Adrenal gland (tissue), 12 donors: ENCODE results near the gene WWC2. TPM values are rescaled to one million over a fixed set of nuclear protein-coding genes. Genes with fewer than 3 reads are reported as not detected.

ENCODE experiments used
- DNase-seq, 7 donors: peaks; one replicate each; pipeline ENCODE4 v3.0.0-alpha.2; 2019 to 2020
- H3K27ac ChIP-seq, 5 donors: fragments of 200-600 bp; sonication (generic) in 4 of 5; 1 replicate in 3 of 5; 2 replicates in 2 of 5; pipeline versions ENCODE4 v1.5.1 to v1.8.0; 2016 to 2020; ENCODE audit warnings: mild to moderate bottlenecking in 1 of 5
- H3K27me3 ChIP-seq: fragments of 200-600 bp; 2 replicates; pipeline ENCODE4 v1.8.0; 2021
- H3K36me3 ChIP-seq, 2 donors: fragments of 200-600 bp; replicated peaks in 1 of 2; 1 replicate in 1 of 2; 2 replicates in 1 of 2; pipeline versions ENCODE4 v1.5.1 to v1.8.0; 2018 to 2022
- H3K4me1 ChIP-seq, 2 donors: fragments of 200-600 bp; replicated peaks in 1 of 2; 1 replicate in 1 of 2; 2 replicates in 1 of 2; pipeline versions ENCODE4 v1.5.1 to v1.8.0; 2018 to 2021
- H3K4me3 ChIP-seq, 4 donors: fragments of 200-600 bp; sonication (generic) in 3 of 4; one replicate each; pipeline ENCODE4 v1.5.1; 2016 to 2018
- H3K9me3 ChIP-seq, 3 donors: fragments of 200-600 bp; sonication (generic) in 1 of 3; replicated peaks in 1 of 3; 1 replicate in 2 of 3; 2 replicates in 1 of 3; pipeline versions ENCODE4 v1.5.1 to v1.8.0; 2016 to 2021
- POLR2A ChIP-seq, 2 donors: fragments of 450-650 bp; IDR thresholded peaks; one replicate each; pipeline ENCODE4 v1.6.1; 2017; ENCODE audit warnings: antibody characterized with exemption in 2 of 2, mild to moderate bottlenecking in 2 of 2, moderate library complexity in 1 of 2
- WGBS, 4 donors: extraction: QIAGEN DNeasy Blood & Tissue Kit in 2 of 4; methylation state at CpG; one replicate each; pipeline versions ENCODE4 v1.1.5 to v1.1.7; 2013 to 2017; 5-methylcytosine and 5-hydroxymethylcytosine counted together
- intact Hi-C, 2 donors: fragments of 100-400 bp; cut with DNase I; formaldehyde crosslinking; loops; one replicate each; pipeline versions ENCODE4 v1.14.1 to v1.15.0; 2022 to 2023
- polyA plus RNA-seq, 3 donors: library from polyadenylated mRNA; stranded (reverse); fragments of 200-250 nt in 2 of 3; fragments of 350-450 nt in 1 of 3; fragmentation: Illumina TruSeq in 1 of 3; extraction: RNeasy Lipid Tissue Mini Kit (QIAGEN cat#74804) in 1 of 3; gene quantifications; one replicate each; pipeline ENCODE4 v1.2.3, GENCODE V29; 2013 to 2014
- total RNA-seq, 9 donors: library from RNA; depleted of rRNA in 4 of 9; stranded (reverse); fragments of >200 nt in 4 of 9; fragments of 120-200 nt in 1 of 9; fragmentation: NEBNext Ultra II Directional in 1 of 9; extraction: Animal tissue kit (Norgen Biotek cat#: 25700) in 1 of 9; gene quantifications; one replicate each; pipeline versions ENCODE4 v1.1.0 to v1.2.4, GENCODE V29; 2013 to 2023
- TF ChIP-seq, protein P1 (sequence below), 6 experiments: fragments of 450-650 bp in 4 of 6; fragments of 200-600 bp in 2 of 6; sonication (generic) in 1 of 6; IDR thresholded peaks; 1 replicate in 5 of 6; 2 replicates in 1 of 6; pipeline versions ENCODE4 v1.5.1 to v1.8.0; 2016 to 2021; ENCODE audit warnings: antibody characterized with exemption in 6 of 6, mild to moderate bottlenecking in 2 of 6, moderate library complexity in 1 of 6
- donor health status: healthy with polysubstance abuse.
- donor health status: Bipolar disorder and iron deficiency.
- donor health status: DM: yes; HTN: yes; CAD: no.
- donor health status: DM: no; HTN: no; CAD: no.
- donor health status: DM: no; HTN: no; CAD: no.
- donor health status: DM: yes; HTN: yes; CAD: no.

The WWC2 gene
- total and polyA plus RNA-seq, 12 donors: 3.1 to 27.9 (median 17.4) TPM

DNA sequence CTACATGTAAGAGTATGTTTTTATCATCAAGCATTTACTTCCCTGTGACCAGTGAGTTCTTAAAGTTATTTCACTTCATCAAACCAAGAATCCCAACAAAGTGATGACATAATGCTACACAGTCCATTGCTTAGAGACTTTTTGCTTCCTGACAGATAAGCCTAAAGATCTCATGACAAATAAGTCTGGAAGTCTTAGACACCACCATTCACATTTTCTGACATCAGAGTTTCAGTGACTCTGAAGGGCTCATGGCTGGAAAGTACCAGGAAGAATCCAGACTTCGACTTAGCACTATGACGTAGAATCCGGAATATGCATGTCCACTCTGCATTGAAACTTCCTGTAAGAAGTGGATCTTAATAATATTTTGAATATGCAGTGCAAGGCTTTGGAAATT, 167.3 kb downstream of the WWC2 start:
- no peak for TF ChIP-seq POLR2A (IDR thresholded peaks at IDR 0.05)
- TF ChIP-seq, protein P1, sequence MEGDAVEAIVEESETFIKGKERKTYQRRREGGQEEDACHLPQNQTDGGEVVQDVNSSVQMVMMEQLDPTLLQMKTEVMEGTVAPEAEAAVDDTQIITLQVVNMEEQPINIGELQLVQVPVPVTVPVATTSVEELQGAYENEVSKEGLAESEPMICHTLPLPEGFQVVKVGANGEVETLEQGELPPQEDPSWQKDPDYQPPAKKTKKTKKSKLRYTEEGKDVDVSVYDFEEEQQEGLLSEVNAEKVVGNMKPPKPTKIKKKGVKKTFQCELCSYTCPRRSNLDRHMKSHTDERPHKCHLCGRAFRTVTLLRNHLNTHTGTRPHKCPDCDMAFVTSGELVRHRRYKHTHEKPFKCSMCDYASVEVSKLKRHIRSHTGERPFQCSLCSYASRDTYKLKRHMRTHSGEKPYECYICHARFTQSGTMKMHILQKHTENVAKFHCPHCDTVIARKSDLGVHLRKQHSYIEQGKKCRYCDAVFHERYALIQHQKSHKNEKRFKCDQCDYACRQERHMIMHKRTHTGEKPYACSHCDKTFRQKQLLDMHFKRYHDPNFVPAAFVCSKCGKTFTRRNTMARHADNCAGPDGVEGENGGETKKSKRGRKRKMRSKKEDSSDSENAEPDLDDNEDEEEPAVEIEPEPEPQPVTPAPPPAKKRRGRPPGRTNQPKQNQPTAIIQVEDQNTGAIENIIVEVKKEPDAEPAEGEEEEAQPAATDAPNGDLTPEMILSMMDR (IDR thresholded peaks at IDR 0.05): no peak
- no peak for DNase-seq
- Histone ChIP-seq H3K36me3 (peaks cover 0 to 2% of the 10 kb centered on the region in 2 donors), H3K27me3 (no peaks in the 10 kb centered on the region), H3K4me3 (no peak overlapping the region), H3K4me1 (no peaks in the 10 kb centered on the region), H3K27ac (no peak overlapping the region), H3K9me3 (no peaks in the 10 kb centered on the region)
- intact Hi-C loops: loop anchor here (10.0 kb wide), 2 partner anchors 138 to 332 kb away; no protein-coding TSS in a partner anchor
- 94 to 97% (median 95%) methylated on average over 3 of the region's 3 CpGs for WGBS, 4 donors

DNA sequence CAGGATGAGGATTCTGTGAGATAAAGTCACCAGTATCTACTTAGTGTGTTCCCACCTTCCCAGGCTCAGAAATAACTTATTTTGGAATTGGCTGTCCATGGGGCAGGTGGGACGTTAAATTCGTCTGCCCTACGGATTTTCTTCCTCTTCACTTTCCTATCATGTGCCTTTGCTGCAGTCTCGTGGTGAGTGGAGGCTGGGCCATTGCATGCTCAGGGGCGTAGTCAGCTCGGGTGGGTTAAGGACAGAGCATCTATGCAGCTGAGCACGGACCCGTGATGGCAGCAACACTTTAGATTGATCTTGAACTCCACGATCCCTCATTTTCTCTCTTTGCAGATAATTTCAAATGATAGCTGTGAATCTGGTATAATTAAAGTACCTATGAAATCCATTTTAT, 169.5 kb downstream of the WWC2 start:
- no peaks in the 10 kb centered on the region for H3K9me3 ChIP-seq
- no peak for DNase-seq
- no peaks in the 10 kb centered on the region for H3K27me3 ChIP-seq
- 92 to 97% (median 96%) methylated on average over 9 of the region's 9 CpGs for WGBS, 4 donors
- intact Hi-C loops: loop anchor here (10.0 kb wide), 2 partner anchors 136 to 334 kb away; no protein-coding TSS in a partner anchor
- peaks cover 0 to 12% of the 10 kb centered on the region in 2 donors for H3K36me3 ChIP-seq
- no peak overlapping the region for H3K4me3 ChIP-seq
- TF ChIP-seq, protein P1 (IDR thresholded peaks at IDR 0.05): no peak
- no peak for TF ChIP-seq POLR2A (IDR thresholded peaks at IDR 0.05)
- H3K4me1 ChIP-seq: no peaks in the 10 kb centered on the region
- no peak overlapping the region for H3K27ac ChIP-seq

DNA sequence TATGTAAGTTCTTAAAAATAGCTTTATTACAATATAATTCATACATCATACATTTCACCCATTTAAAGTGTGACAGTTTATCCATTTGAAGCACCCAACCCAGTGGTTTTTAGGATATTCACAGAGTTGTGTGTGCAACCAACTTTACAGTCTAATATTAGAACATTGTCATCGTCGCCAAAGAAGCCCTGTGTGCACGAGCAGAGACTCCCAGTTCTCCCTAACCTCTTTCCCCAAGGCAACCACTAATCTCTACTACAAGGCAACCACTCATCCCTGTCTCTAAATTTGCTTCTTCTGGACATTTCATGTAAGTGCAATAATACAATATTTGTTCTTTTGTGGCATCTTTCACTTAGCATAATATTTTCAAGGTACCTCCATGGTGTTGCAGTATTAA, 173.3 kb downstream of the WWC2 start:
- H3K27me3 ChIP-seq: no peaks in the 10 kb centered on the region
- H3K27ac ChIP-seq: no peak overlapping the region
- H3K36me3 ChIP-seq: peaks cover 0 to 12% of the 10 kb centered on the region in 2 donors
- intact Hi-C loops: no loop called here
- TF ChIP-seq, protein P1 (IDR thresholded peaks at IDR 0.05): no peak
- TF ChIP-seq POLR2A (IDR thresholded peaks at IDR 0.05): no peak
- peaks cover 0 to 9% (median 0%) of the 10 kb centered on the region in 3 donors for H3K9me3 ChIP-seq
- 79 to 97% (median 91%) methylated on average over 3 of the region's 3 CpGs for WGBS, 4 donors
- no peak overlapping the region for H3K4me3 ChIP-seq
- H3K4me1 ChIP-seq: no peaks in the 10 kb centered on the region
- DNase-seq: no peak

DNA sequence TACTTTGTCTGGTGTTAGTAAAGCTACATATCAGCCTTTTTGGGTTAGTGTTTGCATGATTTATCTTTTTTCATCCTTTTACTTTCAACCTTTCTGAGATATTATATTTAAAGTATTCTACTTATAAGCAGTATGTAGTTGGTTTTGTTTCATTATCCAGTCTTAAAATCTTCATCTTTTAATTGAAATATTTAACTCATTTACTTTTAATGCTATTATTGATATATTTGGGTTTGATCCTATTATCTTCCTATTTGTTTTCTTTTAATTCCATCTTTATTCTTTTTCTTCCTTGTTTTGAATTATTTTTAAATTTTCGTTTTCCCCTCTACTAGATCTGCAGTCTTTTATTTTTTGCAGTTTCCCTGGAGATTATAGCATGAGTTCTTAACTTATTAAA, 177.0 kb downstream of the WWC2 start:
- WGBS, 4 donors: 0 to 93% (median 39%) methylated on average over 1 of the region's 1 CpG
- Histone ChIP-seq H3K27ac (no peak overlapping the region), H3K9me3 (peaks cover 0 to 9% (median 0%) of the 10 kb centered on the region in 3 donors), H3K27me3 (no peaks in the 10 kb centered on the region), H3K4me3 (no peak overlapping the region), H3K36me3 (peaks cover 0 to 17% of the 10 kb centered on the region in 2 donors), H3K4me1 (no peaks in the 10 kb centered on the region)
- intact Hi-C loops: no loop called here
- no peak for TF ChIP-seq POLR2A (IDR thresholded peaks at IDR 0.05)
- TF ChIP-seq, protein P1 (IDR thresholded peaks at IDR 0.05): no peak
- DNase-seq: no peak
